ENCODE results near the gene LMAN2.
"Not testable (repeated sequence)": the region's sequence is repeated elsewhere in the genome, so short reads cannot be mapped to it uniquely, and the experiment has no call there.

Gene LMAN2

GRCh38 chr5:177378884-177379883 is 27.7 kb upstream of the LMAN2 start:
- no peak for DNase-seq (ENCODE audit: low read depth)

- no peak for DNase-seq (ENCODE audit: low read depth)
These were observed 26.6 kb upstream of the LMAN2 start for GRCh38 chr5:177377851-177378776.

- DNase-seq (ENCODE audit: low read depth): no peak
These were observed 24.6 kb upstream of the LMAN2 start for GRCh38 chr5:177376107-177376506.

GRCh38 chr5:177375516-177375915 is 24.0 kb upstream of the LMAN2 start:
- not testable (repeated sequence) for DNase-seq (ENCODE audit: low read depth)

GRCh38 chr5:177374211-177374610 is 22.7 kb upstream of the LMAN2 start:
- no peak for DNase-seq (ENCODE audit: low read depth)

- DNase-seq (ENCODE audit: low read depth): no peak
These were observed 22.3 kb upstream of the LMAN2 start for GRCh38 chr5:177373806-177374205.

- no peak for DNase-seq (ENCODE audit: low read depth)
These were observed 21.4 kb upstream of the LMAN2 start for GRCh38 chr5:177372910-177373309.

GRCh38 chr5:177372034-177372896 is 20.8 kb upstream of the LMAN2 start:
- no peak for DNase-seq (ENCODE audit: low read depth)

GRCh38 chr5:177371120-177372033 is 19.9 kb upstream of the LMAN2 start:
- DNase-seq (ENCODE audit: low read depth): no peak

GRCh38 chr5:177370488-177371119 is 19.1 kb upstream of the LMAN2 start:
- DNase-seq (ENCODE audit: low read depth): no peak

GRCh38 chr5:177369645-177370440 is 18.4 kb upstream of the LMAN2 start:
- no peak for DNase-seq (ENCODE audit: low read depth)

GRCh38 chr5:177368869-177369644 is 17.6 kb upstream of the LMAN2 start:
- no peak for DNase-seq (ENCODE audit: low read depth)

GRCh38 chr5:177367981-177368868 is 16.8 kb upstream of the LMAN2 start:
- no peak for DNase-seq (ENCODE audit: low read depth)

GRCh38 chr5:177367323-177367848 is 15.9 kb upstream of the LMAN2 start:
- DNase-seq (ENCODE audit: low read depth): no peak

GRCh38 chr5:177366528-177367322 is 15.3 kb upstream of the LMAN2 start:
- DNase-seq (ENCODE audit: low read depth): no peak

- DNase-seq (ENCODE audit: low read depth): no peak
These were observed 14.5 kb upstream of the LMAN2 start for GRCh38 chr5:177365845-177366527.
